H1 (cell line): Measurements from ENCODE around the gene IGLON5. TPM values are rescaled to one million over a fixed set of nuclear protein-coding genes. Genes with fewer than 3 reads are reported as not detected.
A peak's percentile ranks its signal among the peaks of the same experiment; 100 is the strongest.

ENCODE experiments used
- CTCF ChIA-PET: fragments of 300-600 bp; sonication (Branson Sonifier 250); formaldehyde crosslinking; loops from one replicate; lab custom pipeline; 2021; ENCODE audit not compliant: partially characterized antibody; lab: Charles Lee
- POLR2A ChIA-PET: fragments of 300-600 bp; sonication (Branson Sonifier 250); formaldehyde crosslinking; loops from one replicate; lab custom pipeline; 2021; ENCODE audit warnings: inconsistent platforms; ENCODE audit not compliant: partially characterized antibody; lab: Charles Lee
- DNase-seq, 2 experiments: peaks; one replicate each; pipeline versions ENCODE4 v3.0.0 to v3.0.0-alpha.2; 2010 to 2022; ENCODE audit warnings: low spot score in 2 of 2, low read depth in 1 of 2, mixed read lengths in 1 of 2
- FAIRE-seq: peaks from 2 replicates; lab custom pipeline; 2011; peaks lifted over from hg19 to GRCh38; lab: Jason Lieb, UNC
- H2AFZ ChIP-seq: 2 replicates; pipeline ENCODE4 v1.8.1; 2012; ENCODE audit warnings: low read length, inconsistent platforms
- H2AK5ac ChIP-seq: 2 replicates; pipeline ENCODE4 v1.6.1; 2013; ENCODE audit warnings: low read depth, low read length
- H2BK120ac ChIP-seq: replicated peaks from 2 replicates; pipeline ENCODE3; 2013; ENCODE audit warnings: low read depth, low read length, inconsistent platforms
- H2BK12ac ChIP-seq: 2 replicates; pipeline ENCODE4 v1.6.1; 2013; ENCODE audit warnings: low read depth, low read length
- H2BK15ac ChIP-seq: 2 replicates; pipeline ENCODE4 v1.6.1; 2013; ENCODE audit warnings: low read length
- H2BK20ac ChIP-seq: 2 replicates; pipeline ENCODE4 v1.6.1; 2013; ENCODE audit warnings: low read length
- H2BK5ac ChIP-seq: 2 replicates; pipeline ENCODE4 v1.6.1; 2013; ENCODE audit warnings: low read depth, low read length
- H3K14ac ChIP-seq: 2 replicates; pipeline ENCODE4 v1.6.1; 2013; ENCODE audit warnings: inconsistent platforms; ENCODE audit not compliant: insufficient read length
- H3K18ac ChIP-seq: 2 replicates; pipeline ENCODE4 v1.6.1; 2013; ENCODE audit warnings: low read length; ENCODE audit errors: extremely low read depth
- H3K23ac ChIP-seq: 2 replicates; pipeline ENCODE4 v1.6.1; 2013; ENCODE audit warnings: inconsistent platforms; ENCODE audit not compliant: insufficient read length
- H3K23me2 ChIP-seq: 2 replicates; pipeline ENCODE4 v1.6.1; 2013; ENCODE audit warnings: low read depth, low read length
- H3K27ac ChIP-seq: 2 replicates; pipeline ENCODE4 v1.6.1; 2011; ENCODE audit warnings: low read depth, low read length, inconsistent platforms
- H3K27me3 ChIP-seq, 4 experiments: replicated peaks in 1 of 4; 1 replicate in 1 of 4; 2 replicates in 3 of 4; pipeline versions ENCODE4 v1.6.1 to v1.8.1; 2011 to 2013; ENCODE audit warnings: low read length in 3 of 4, mild to moderate bottlenecking in 3 of 4, inconsistent platforms in 2 of 4, mixed read lengths in 2 of 4, moderate library complexity in 1 of 4; ENCODE audit not compliant: control insufficient read depth in 3 of 4, insufficient read depth in 3 of 4; ENCODE audit errors: extremely low read depth in 1 of 4
- H3K36me3 ChIP-seq, 4 experiments: 2 replicates each; pipeline versions ENCODE4 v1.6.1 to v1.8.1; 2011 to 2013; ENCODE audit warnings: mild to moderate bottlenecking in 4 of 4, low read length in 3 of 4, moderate library complexity in 2 of 4, control low read depth in 1 of 4, inconsistent platforms in 1 of 4; ENCODE audit not compliant: insufficient read depth in 4 of 4, control insufficient read depth in 2 of 4
- H3K4ac ChIP-seq: replicated peaks from 2 replicates; pipeline ENCODE3; 2013; ENCODE audit warnings: low read length, low read depth, mixed read lengths, inconsistent platforms; ENCODE audit not compliant: insufficient read length
- H3K4me1 ChIP-seq, 4 experiments: replicated peaks in 1 of 4; 1 replicate in 1 of 4; 2 replicates in 3 of 4; pipeline versions ENCODE4 v1.6.1 to v1.8.1; 2011 to 2013; ENCODE audit warnings: low read length in 3 of 4, inconsistent platforms in 2 of 4, mixed read lengths in 1 of 4; ENCODE audit not compliant: insufficient read depth in 4 of 4, control insufficient read depth in 3 of 4
- H3K4me2 ChIP-seq, 2 experiments: 2 replicates each; pipeline versions ENCODE4 v1.6.1 to v1.8.1; 2011 to 2013; ENCODE audit warnings: low read depth in 2 of 2, low read length in 2 of 2, control low read depth in 1 of 2, inconsistent platforms in 1 of 2, mild to moderate bottlenecking in 1 of 2; ENCODE audit not compliant: insufficient read depth in 1 of 2
- H3K4me3 ChIP-seq, 4 experiments: fragments of 200-600, 300-600 bp in 1 of 4; sonication (generic), shearing (Covaris generic), sonication (Bioruptor Twin) in 1 of 4; 2 replicates each; pipeline versions ENCODE4 v1.5.1 to v1.8.1; 2011 to 2016; ENCODE audit warnings: low read length in 4 of 4, low read depth in 3 of 4, control low read depth in 2 of 4, inconsistent platforms in 2 of 4, mild to moderate bottlenecking in 2 of 4, mixed read lengths in 1 of 4, moderate library complexity in 1 of 4; ENCODE audit not compliant: insufficient read depth in 2 of 4; ENCODE audit errors: extremely low read depth in 1 of 4
- H3K56ac ChIP-seq: replicated peaks from 2 replicates; pipeline ENCODE3; 2013; ENCODE audit warnings: low read depth, mild to moderate bottlenecking, mixed read lengths, low read length, inconsistent platforms; ENCODE audit not compliant: insufficient read length
- H3K79me1 ChIP-seq: 2 replicates; pipeline ENCODE4 v1.6.1; 2013; ENCODE audit warnings: low read depth, low read length, control low read depth
- H3K79me2 ChIP-seq, 2 experiments: 2 replicates each; pipeline versions ENCODE4 v1.6.1 to v1.8.1; 2012 to 2013; ENCODE audit warnings: low read length in 2 of 2, mild to moderate bottlenecking in 2 of 2, inconsistent platforms in 1 of 2; ENCODE audit not compliant: insufficient read depth in 2 of 2, control insufficient read depth in 1 of 2
- H3K9ac ChIP-seq, 4 experiments: replicated peaks in 1 of 4; 1 replicate in 1 of 4; 2 replicates in 3 of 4; pipeline versions ENCODE4 v1.6.1 to v1.8.1; 2011 to 2013; ENCODE audit warnings: low read depth in 3 of 4, low read length in 3 of 4, control low read depth in 2 of 4, mild to moderate bottlenecking in 2 of 4, moderate library complexity in 2 of 4, inconsistent platforms in 1 of 4; ENCODE audit errors: extremely low read depth in 1 of 4
- H3K9me3 ChIP-seq, 2 experiments: 2 replicates each; pipeline versions ENCODE4 v1.6.1 to v1.8.1; 2012 to 2013; ENCODE audit warnings: mild to moderate bottlenecking in 2 of 2, moderate library complexity in 2 of 2, control low read depth in 1 of 2, inconsistent platforms in 1 of 2, low read depth in 1 of 2, low read length in 1 of 2, mixed read lengths in 1 of 2; ENCODE audit not compliant: insufficient read depth in 2 of 2
- H4K20me1 ChIP-seq, 2 experiments: replicated peaks in 1 of 2; 2 replicates each; pipeline versions ENCODE3 to v1.8.1; 2011 to 2013; ENCODE audit warnings: inconsistent platforms in 2 of 2, low read length in 2 of 2, mild to moderate bottlenecking in 1 of 2; ENCODE audit not compliant: insufficient read depth in 2 of 2, control insufficient read depth in 1 of 2
- H4K5ac ChIP-seq: 2 replicates; pipeline ENCODE4 v1.6.1; 2013; ENCODE audit warnings: low read length, low read depth, mixed read lengths, inconsistent platforms; ENCODE audit not compliant: insufficient read length
- H4K8ac ChIP-seq: 2 replicates; pipeline ENCODE4 v1.8.0; 2013; ENCODE audit warnings: mild to moderate bottlenecking, moderate library complexity, low read length, inconsistent platforms; ENCODE audit not compliant: insufficient read depth; ENCODE audit errors: extremely low read depth
- H4K91ac ChIP-seq: replicated peaks from 2 replicates; pipeline ENCODE3; 2013; ENCODE audit warnings: low read length, mixed read lengths, inconsistent platforms; ENCODE audit not compliant: insufficient read length
- CREB1 ChIP-seq: IDR thresholded peaks from 2 replicates; pipeline ENCODE4 v1.6.1; 2012; ENCODE audit warnings: inconsistent platforms
- KDM1A ChIP-seq: fragments of 200-600, 300-600 bp; sonication (generic); IDR thresholded peaks from 2 replicates; pipeline ENCODE4 v1.7.1; 2016; ENCODE audit warnings: mild to moderate bottlenecking, low read length, borderline replicate concordance
- POLR2AphosphoS5 ChIP-seq: IDR thresholded peaks from 2 replicates; pipeline ENCODE4 v1.6.1; 2011; ENCODE audit warnings: low read depth, low read length
- SP4 ChIP-seq: IDR thresholded peaks from 2 replicates; pipeline ENCODE4 v1.6.1; 2012; ENCODE audit warnings: low read length, inconsistent platforms
- WGBS, 2 experiments: shearing (Covaris generic) in 1 of 2; methylation state at CpG; one replicate each; pipeline versions ENCODE4 v1.1.6 to v1.1.7; 2013 to 2015; ENCODE audit warnings: low lambda C conversion rate in 2 of 2, mixed read lengths in 2 of 2, inconsistent platforms in 1 of 2, low coverage in 1 of 2, missing lambda C conversion rate in 1 of 2; ENCODE audit not compliant: insufficient replicate concordance in 2 of 2, insufficient coverage in 1 of 2, insufficient read length in 1 of 2; ENCODE audit errors: extremely low coverage in 1 of 2, missing lambda C conversion rate in 1 of 2; 5-methylcytosine and 5-hydroxymethylcytosine counted together
- polyA plus RNA-seq, 7 experiments: library from polyadenylated mRNA; depleted of rRNA in 3 of 7; stranded (reverse) in 5 of 7; unstranded in 2 of 7; fragments of >200 nt in 5 of 7; fragments of 200-250 nt in 2 of 7; gene quantifications; 1 replicate in 5 of 7; 2 replicates in 1 of 7; 4 replicates in 1 of 7; pipeline versions ENCODE4 v1.2.1 to v1.2.3, GENCODE V29; 2011 to 2013; ENCODE audit warnings: missing spikeins in 2 of 7, mixed read lengths in 2 of 7
- total RNA-seq: library from RNA; stranded (reverse); fragmentation: NEBNext Ultra II Directional; extraction: Animal tissue kit (Norgen Biotek cat#: 25700); gene quantifications from 2 replicates; pipeline ENCODE4 v1.2.1, GENCODE V29; 2021

IGLON5 gene
- total and polyA plus RNA-seq, 2 of the 8 experiments (the other 6 are each of a cell fraction or from before 2014, with no cell fraction given) = 31.8 to 34.6 TPM

GRCh38 chr19:51354742-51355148 lies 43.3 kb downstream of the IGLON5 start:
- CTCF ChIA-PET = interaction anchor here (0.6 to 1.2 kb wide), 5 partner anchors 13 to 86 kb away, joined by 3 to 4 read pairs (median 3); partner anchors contain the start of gene VSIG10L

More at GRCh38 chr19:51354742-51355148, 43.3 kb downstream of the IGLON5 start:
- no peaks in the 10 kb centered on the region for H3K36me3 ChIP-seq
- H4K91ac ChIP-seq = no peak overlapping the region
- H3K79me1 ChIP-seq = no peaks in the 10 kb centered on the region
- FAIRE-seq = no peak
- no peak overlapping the region for H2BK12ac ChIP-seq
- H3K23ac ChIP-seq = no peak overlapping the region
- H4K5ac ChIP-seq = no peak overlapping the region
- H3K56ac ChIP-seq = no peak overlapping the region
- H3K79me2 ChIP-seq = no peaks in the 10 kb centered on the region
- H2BK5ac ChIP-seq = no peak overlapping the region
- no peak overlapping the region for H3K4ac ChIP-seq
- DNase-seq = peak in 1 of 2 experiments; percentile 55
- peaks cover 3 to 9% (median 7%) of the 10 kb centered on the region in 4 experiments for H3K4me1 ChIP-seq
- H3K23me2 ChIP-seq = no peaks in the 10 kb centered on the region
- no peak overlapping the region; a peak in 1 of 8 replicates for H3K4me3 ChIP-seq
- no peak overlapping the region; the same call in 1 of the 2 replicates for H3K18ac ChIP-seq
- H2BK15ac ChIP-seq = no peak overlapping the region
- H4K20me1 ChIP-seq = no peaks in the 10 kb centered on the region
- H3K4me2 ChIP-seq = peak overlapping the region; percentile 24 to 37; a peak in 2 of 4 replicates
- no peak overlapping the region for H2AK5ac ChIP-seq
- TF ChIP-seq CREB1 = no peak
- no peak for TF ChIP-seq KDM1A
- TF ChIP-seq POLR2AphosphoS5 = no peak
- 0 out of 2 replicates have a peak, but pooled peaks have one; percentile 51 for TF ChIP-seq SP4
- H3K27me3 ChIP-seq = no peaks in the 10 kb centered on the region
- no peak overlapping the region for H3K27ac ChIP-seq
- 25% methylated on average over 8 of the region's 8 CpGs; no CpG with 5 or more reads in 1 of the 2 experiments for WGBS, 2 experiments
- H2BK20ac ChIP-seq = no peak overlapping the region
- H2BK120ac ChIP-seq = no peak overlapping the region
- no peak overlapping the region for H2AFZ ChIP-seq
- H3K9ac ChIP-seq = no peak overlapping the region
- no peak overlapping the region for H3K14ac ChIP-seq
- POLR2A ChIA-PET = interaction anchor here (0.7 to 1.5 kb wide), 5 partner anchors 11 to 41 kb away, joined by 3 to 9 read pairs (median 4); partner anchors contain the start of gene VSIG10L
- no peaks in the 10 kb centered on the region for H3K9me3 ChIP-seq
- H4K8ac ChIP-seq = no peak overlapping the region
